ENCODE results near the gene ARHGEF17.

Gene ARHGEF17

GRCh38 chr11:73316422-73316821 is 8.3 kb downstream of the ARHGEF17 start:
- DNase-seq = no peak

DNA sequence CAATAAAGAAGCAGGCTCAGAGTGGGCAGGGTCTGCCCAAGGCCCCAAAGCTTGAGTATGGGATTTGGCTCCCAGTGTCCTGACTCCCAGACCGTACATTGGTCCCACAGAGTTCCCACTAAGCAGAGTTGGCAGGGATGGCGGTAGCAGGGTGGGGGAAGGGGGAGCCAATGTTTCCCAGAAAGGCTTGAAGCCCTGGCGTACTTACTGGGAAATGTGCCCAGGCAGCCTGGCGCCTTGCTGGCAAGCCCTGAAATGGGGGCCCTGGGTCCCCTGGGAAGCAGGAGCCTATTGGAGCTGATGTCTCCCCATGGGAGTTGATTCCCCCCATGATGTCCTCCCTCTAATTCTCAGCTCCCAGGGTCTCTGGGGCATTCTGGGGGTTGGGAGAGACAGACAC is 9.3 kb downstream of the ARHGEF17 start:
- peak; percentile 29 for DNase-seq

GRCh38 chr11:73317803-73318202 is 9.7 kb downstream of the ARHGEF17 start:
- no peak for DNase-seq

DNA sequence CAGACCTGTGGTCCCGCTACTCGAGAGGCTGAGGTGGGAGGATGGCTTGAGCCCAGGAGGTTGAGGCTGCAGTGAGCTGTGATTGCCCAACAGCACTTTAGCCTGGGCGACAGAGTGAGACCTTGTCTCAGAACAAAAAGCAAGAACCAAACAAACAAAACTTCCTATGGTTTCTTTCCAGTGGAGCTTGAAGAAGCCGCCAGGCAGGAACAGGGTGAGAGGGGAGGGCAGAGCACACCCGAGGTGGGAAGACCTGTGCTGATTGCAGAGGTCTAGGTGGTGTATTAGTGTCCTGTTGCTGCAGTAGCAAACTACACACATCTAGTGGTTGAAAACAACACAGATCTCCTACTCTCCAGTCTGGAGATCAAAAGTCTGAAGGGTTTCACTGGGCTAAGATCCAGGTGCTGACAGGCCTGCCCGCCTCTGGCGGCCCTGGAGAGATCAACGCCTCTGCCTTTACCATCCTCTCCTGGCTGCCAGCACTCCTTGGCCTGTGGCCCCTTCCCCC is 10.5 kb downstream of the ARHGEF17 start:
- DNase-seq = no peak

GRCh38 chr11:73320763-73321603 is 12.9 kb downstream of the ARHGEF17 start:
- DNase-seq = no peak

DNA sequence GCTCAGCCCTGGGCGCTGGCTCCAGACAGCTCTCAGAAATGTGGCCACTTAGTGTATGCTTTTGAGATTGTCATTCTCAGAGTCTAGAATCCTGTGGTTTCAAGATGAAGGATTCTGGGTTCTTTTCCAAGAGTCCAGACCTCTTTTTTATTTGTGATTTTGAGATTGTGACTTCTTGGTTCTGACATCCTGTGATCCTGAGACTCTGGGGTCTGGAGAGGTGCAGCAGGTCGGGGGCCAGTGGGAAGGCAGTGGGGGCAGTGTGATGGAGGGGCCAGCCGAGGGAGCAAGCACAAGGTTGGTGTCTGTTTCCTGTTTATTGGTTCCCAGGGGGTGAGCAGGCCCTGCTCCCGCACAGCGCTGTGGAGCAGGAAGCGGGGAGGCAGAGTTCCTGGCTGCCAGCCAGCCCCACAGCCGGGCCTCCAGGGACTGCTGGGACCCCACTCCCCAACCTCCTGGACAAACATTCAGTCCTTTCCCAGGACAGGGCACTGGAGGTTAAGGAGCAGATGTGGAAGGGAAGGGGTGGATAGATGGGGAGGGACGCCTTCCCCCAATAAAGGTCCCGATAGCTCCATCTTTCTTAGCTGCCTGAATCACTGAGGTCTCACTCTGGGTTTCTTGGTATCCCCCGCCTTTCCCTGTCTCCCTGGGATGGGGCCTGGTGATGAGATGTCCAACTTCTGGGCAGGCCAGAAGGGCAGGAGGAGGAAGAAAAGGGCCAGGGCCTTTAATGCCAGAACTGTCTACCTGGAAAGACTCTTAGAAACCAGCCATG is 13.7 kb downstream of the ARHGEF17 start:
- DNase-seq = no peak

- no peak for DNase-seq
Measured at GRCh38 chr11:73322382-73323306, 14.6 kb downstream of the ARHGEF17 start.

DNA sequence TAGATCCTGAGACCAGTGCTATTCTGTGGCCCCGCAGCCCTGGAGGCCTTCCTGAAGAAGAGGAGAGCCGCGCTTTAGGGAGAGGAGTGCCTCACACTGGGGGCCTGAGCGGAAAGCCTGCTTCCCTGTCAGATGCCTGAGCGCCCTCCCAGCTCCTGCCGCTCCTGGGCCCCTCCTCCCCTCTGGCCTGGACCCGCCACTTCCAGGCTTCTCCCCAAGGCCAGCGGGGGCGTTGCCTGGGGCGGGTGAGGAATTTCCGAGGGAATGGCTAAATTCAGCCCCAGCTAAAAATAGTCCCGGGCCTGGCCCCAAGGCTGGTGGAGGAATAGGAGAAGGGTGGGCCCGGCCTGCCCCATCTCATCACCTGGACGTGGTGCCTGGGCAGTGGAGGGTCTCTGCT is 15.4 kb downstream of the ARHGEF17 start:
- DNase-seq = no peak

GRCh38 chr11:73324116-73324515 is 16.0 kb downstream of the ARHGEF17 start:
- no peak for DNase-seq

DNA sequence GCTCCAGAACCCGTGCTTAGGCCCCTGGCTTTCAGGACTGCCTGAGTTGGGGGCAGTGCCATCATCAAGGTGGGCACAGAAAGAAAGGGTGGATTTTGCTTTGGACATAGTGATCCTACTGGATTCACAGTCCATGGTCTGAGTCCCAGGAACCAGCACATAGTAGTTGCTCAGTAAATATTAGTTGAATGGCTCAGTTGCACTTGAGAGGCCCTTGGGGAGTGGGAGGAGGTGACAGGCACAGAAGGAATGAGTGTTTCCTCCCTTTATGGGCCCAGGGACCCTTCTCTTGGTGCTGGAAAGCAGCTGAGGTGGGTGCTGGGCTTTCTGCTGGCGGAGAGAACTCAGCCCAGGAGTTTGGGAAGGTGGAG is 16.6 kb downstream of the ARHGEF17 start:
- DNase-seq = no peak

DNA sequence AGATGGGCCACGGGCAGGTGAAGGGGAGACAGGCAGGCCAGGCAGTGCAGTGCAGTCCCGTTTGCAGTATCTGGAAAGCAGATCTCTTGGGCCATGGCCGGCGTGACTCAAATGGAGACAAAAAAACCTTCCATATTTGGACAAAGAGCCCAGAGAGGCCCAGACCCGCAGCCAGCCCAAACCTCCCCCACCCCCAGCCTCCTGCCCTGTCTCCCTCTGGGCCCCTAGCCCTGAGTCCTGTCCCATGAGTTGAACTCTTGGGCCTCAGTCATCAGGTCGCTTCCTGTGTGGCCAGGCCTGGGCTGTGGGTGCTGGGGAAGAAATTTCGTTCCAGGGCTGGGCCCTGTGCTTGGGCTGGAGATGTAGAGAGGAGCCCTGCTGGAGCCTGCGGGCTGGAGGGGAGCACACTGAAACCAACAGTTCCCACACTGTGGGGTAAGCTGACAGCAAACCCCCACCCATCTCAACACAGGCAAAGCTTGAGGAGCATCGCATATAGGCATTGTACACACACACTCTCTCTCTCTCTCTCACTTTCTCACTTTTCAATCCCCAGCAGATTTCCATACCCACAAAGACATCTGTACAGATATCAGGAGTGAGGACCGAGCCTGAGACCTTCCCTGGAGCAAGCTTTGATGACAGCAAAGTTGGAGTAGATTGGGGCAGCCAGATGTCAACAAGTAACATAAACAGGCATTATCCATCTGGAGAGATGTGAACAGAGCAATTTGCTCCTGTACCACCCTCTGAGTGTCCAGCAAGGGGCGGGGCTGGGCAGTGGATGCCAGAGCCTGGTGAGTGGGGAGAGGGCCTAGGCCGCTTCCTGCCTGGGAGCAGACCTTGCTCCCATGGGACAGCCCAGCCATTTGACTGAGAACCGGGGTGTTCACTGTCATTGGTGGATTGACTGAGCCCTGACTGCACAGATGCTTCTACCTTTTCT is 17.2 kb downstream of the ARHGEF17 start:
- DNase-seq = no peak

DNA sequence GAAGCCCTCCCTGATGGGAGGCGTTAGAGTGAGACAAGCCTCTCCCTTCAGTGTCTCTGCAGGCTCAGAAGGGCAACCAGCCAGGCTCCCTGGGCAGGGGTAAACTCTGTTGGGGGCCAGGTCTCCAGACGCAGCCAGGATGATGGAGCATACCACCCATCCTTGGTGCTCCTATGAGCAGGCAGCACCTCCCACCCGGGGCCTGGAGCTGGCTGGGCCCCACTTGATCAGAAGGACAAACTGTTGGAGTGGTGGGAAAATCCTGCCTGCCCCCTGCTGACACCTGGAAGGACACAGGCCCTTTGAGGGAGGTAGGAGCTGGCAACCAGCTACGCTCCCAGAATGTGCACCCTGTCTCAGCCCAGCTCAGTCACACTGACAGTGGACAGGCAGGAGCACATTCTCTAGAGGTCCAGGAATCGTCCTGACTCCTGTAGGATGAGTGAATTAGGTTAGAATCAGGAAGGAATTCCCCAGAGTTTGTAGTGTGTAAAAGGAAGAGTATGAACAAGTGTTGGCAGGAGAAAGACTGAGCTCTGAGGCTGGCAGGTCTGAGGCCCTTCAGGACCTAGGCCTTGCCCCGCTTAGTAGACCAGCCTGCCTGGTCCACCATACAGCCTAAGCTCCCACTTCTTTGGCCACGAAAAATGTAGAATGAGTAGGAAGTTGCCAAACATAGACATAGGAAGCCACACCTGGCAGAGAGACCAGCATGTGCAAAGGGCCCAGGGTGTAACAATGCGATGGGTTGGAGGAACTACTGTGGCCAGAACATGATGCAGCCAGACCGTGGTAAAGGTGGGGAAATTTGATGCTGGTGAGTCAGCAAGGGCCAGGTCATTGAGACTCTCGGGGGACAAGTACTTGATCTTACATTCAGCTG is 19.1 kb downstream of the ARHGEF17 start:
- no peak for DNase-seq

DNA sequence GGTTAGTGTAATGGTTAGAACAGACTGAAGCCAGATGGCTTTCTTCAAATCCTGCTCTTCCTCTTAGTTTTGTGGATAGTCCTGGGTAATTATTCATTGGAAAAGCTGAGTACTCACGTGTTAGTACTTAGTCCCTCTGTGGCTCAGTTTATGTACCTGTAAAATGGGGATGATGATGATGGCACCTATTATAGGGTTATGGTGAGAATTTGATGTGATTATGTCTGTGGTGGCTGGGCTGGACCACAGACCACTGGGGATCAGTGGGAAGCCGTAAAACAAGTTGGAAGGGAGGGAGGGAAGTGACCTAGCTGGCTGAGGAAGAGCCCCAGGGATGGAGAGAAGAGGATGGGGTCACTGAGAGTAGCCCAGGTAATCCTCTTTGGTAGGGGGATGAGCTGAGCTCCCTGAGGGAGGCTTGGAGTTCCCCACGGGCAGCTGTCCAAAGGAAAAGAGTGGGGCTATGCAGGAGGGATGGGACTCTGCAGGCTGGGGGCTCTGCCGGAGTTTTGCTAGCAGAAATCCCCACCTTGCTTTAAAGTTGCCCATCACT is 19.8 kb downstream of the ARHGEF17 start:
- no peak for DNase-seq

DNA sequence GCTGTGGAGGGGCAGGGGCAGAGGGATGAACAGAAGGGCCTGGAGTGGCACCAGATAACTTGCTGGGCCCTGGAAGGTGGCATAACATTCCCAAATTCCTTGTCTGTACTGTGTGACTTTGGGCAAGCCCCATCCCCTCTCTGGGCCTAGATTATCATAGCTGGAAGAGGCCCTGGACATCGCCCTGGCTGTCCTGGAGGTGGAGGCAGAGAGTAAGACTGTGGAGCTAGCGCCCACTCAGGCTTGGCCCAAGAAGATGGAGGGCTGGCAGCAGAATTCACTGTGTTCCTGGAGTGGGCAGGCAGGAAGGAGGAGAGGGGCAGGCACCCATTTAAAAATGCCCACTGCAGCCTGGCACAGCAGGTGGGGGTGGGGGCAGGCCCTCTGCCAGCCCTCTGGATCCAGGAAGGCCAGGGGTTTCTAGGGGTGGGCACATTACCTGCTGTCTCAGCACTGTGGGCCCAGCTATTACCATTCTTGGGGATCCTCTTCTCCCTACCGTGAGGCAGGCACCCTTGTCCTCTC is 22.6 kb downstream of the ARHGEF17 start:
- DNase-seq = no peak

- DNase-seq = no peak
Measured at GRCh38 chr11:73331138-73331916, 23.3 kb downstream of the ARHGEF17 start.

DNA sequence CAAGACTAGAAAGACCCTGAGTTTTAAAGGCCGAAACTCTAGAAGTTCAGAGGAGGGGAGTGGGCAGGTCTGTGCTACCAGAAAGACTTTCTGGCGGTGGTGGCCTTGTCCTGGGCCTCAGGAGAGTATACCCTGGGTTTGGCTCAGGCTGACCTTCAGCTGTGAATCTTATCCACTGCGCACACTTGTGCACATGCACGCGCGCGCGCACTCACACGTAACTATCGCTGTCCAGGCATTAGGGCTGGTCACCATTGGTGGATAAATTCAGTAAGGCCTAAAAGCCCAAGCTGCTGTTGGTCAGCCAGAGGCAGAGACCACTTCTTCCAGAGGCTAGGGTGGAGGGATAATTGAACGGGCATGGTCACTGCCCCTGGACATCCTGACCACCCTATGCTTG is 25.1 kb downstream of the ARHGEF17 start:
- no peak for DNase-seq

- no peak for DNase-seq
Measured at GRCh38 chr11:73333640-73334383, 25.7 kb downstream of the ARHGEF17 start.

GRCh38 chr11:73334384-73335203 is 26.5 kb downstream of the ARHGEF17 start:
- DNase-seq = no peak

Data from NCI-H2107 (cell line).